HCT116 (cell line): ENCODE data around the gene KIF26A.

Experiments
- CBX3 ChIP-seq: IDR thresholded peaks from 2 replicates; pipeline ENCODE4 v1.6.1; 2012; ENCODE audit warnings: low read depth
- CEBPB ChIP-seq: IDR thresholded peaks from 2 replicates; pipeline ENCODE4 v1.6.1; 2012; ENCODE audit warnings: low read depth
- EZH2 ChIP-seq: fragments of 200-600 bp; sonication (generic); IDR thresholded peaks from 2 replicates; pipeline ENCODE4 v1.6.1; 2017; ENCODE audit warnings: antibody characterized with exemption, mixed run types
- POLR2A ChIP-seq: IDR thresholded peaks from 2 replicates; pipeline ENCODE4 v1.7.0; 2011; ENCODE audit warnings: borderline replicate concordance; ENCODE audit not compliant: insufficient read depth, insufficient read length; ENCODE audit errors: extremely low read depth
- POLR2AphosphoS5 ChIP-seq: IDR thresholded peaks from 2 replicates; pipeline ENCODE4 v1.6.1; 2011; ENCODE audit warnings: mild to moderate bottlenecking, low read depth, low read length, moderate library complexity
- RAD21 ChIP-seq: IDR thresholded peaks from 2 replicates; pipeline ENCODE4 v1.6.1; 2012; ENCODE audit warnings: low read depth, mild to moderate bottlenecking
- ZNF274 ChIP-seq: fragments of 200-500 bp; sonication (Bioruptor generic); IDR thresholded peaks from 2 replicates; pipeline ENCODE4 v1.6.1; 2014; ENCODE audit warnings: mild to moderate bottlenecking, low read depth, low read length, inconsistent platforms
- TF ChIP-seq, protein P1 (sequence below), 3 experiments: fragments of 200-600 bp in 1 of 3; sonication (generic) in 1 of 3; IDR thresholded peaks in 2 of 3; conservative IDR thresholded peaks in 1 of 3; 2 replicates each; pipeline ENCODE4 v1.5.1; 2012 to 2017; ENCODE audit warnings: low read depth in 2 of 3, low read length in 2 of 3, antibody characterized with exemption in 1 of 3, borderline replicate concordance in 1 of 3, control low read depth in 1 of 3, mild to moderate bottlenecking in 1 of 3, mixed read lengths in 1 of 3, mixed run types in 1 of 3, moderate library complexity in 1 of 3; ENCODE audit not compliant: insufficient read depth in 1 of 3
- TF ChIP-seq, protein P2 (sequence below): IDR thresholded peaks from 2 replicates; pipeline ENCODE4 v1.6.1; 2012; ENCODE audit warnings: low read depth

DNA sequence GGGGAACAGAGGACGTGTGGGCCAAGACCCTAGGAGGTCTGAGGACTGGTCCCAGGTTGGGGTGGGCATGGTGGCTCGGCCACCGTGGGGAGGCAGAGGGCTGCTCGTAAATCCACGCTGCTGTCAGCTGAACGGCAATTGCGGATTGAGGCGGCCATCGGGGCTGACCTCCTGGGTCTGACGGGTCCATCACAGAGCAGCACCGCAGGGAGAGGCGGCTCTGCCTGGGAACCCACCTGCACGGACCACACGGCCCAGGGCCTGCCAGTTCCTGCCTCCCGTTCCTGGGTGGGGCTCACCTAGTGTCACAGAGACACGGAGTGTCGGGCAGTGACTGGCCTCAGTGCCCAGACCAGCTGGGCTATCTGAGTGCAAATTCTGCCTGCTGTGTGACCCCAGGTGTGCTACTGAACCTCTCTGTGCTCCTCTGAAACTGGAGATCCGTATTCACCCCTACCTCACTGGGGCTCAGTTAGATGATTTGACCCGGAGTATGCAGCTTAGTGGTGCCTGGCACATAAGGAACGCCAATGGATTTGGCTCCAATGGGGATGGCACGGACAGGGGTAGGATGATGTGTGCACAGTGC, 53.1 kb downstream of the KIF26A start:
- TF ChIP-seq, protein P1, sequence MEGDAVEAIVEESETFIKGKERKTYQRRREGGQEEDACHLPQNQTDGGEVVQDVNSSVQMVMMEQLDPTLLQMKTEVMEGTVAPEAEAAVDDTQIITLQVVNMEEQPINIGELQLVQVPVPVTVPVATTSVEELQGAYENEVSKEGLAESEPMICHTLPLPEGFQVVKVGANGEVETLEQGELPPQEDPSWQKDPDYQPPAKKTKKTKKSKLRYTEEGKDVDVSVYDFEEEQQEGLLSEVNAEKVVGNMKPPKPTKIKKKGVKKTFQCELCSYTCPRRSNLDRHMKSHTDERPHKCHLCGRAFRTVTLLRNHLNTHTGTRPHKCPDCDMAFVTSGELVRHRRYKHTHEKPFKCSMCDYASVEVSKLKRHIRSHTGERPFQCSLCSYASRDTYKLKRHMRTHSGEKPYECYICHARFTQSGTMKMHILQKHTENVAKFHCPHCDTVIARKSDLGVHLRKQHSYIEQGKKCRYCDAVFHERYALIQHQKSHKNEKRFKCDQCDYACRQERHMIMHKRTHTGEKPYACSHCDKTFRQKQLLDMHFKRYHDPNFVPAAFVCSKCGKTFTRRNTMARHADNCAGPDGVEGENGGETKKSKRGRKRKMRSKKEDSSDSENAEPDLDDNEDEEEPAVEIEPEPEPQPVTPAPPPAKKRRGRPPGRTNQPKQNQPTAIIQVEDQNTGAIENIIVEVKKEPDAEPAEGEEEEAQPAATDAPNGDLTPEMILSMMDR (IDR thresholded peaks at IDR 0.05 in 2 of 3, conservative IDR thresholded peaks at IDR 0.05 in 1 of 3; ENCODE audit: borderline replicate concordance in 1 of 3, insufficient read depth in 1 of 3, low read depth in 2 of 3, low read length in 2 of 3) = no peak
- TF ChIP-seq EZH2 (no peak), POLR2AphosphoS5 (no peak), CEBPB (no peak), POLR2A (no peak), CBX3 (no peak), ZNF274 (no peak), RAD21 (peak; percentile 15; the same call in 1 of the 2 replicates)
- TF ChIP-seq, protein P2, sequence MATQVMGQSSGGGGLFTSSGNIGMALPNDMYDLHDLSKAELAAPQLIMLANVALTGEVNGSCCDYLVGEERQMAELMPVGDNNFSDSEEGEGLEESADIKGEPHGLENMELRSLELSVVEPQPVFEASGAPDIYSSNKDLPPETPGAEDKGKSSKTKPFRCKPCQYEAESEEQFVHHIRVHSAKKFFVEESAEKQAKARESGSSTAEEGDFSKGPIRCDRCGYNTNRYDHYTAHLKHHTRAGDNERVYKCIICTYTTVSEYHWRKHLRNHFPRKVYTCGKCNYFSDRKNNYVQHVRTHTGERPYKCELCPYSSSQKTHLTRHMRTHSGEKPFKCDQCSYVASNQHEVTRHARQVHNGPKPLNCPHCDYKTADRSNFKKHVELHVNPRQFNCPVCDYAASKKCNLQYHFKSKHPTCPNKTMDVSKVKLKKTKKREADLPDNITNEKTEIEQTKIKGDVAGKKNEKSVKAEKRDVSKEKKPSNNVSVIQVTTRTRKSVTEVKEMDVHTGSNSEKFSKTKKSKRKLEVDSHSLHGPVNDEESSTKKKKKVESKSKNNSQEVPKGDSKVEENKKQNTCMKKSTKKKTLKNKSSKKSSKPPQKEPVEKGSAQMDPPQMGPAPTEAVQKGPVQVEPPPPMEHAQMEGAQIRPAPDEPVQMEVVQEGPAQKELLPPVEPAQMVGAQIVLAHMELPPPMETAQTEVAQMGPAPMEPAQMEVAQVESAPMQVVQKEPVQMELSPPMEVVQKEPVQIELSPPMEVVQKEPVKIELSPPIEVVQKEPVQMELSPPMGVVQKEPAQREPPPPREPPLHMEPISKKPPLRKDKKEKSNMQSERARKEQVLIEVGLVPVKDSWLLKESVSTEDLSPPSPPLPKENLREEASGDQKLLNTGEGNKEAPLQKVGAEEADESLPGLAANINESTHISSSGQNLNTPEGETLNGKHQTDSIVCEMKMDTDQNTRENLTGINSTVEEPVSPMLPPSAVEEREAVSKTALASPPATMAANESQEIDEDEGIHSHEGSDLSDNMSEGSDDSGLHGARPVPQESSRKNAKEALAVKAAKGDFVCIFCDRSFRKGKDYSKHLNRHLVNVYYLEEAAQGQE = no peak
